GM18507 (cell line): ENCODE measurements around the gene MLLT3.

Source experiments
- DNase-seq: peaks from one replicate; pipeline ENCODE4 v3.0.0; 2011; ENCODE audit warnings: low read depth; ENCODE audit not compliant: insufficient read length; ENCODE audit errors: extremely low spot score
- FAIRE-seq: peaks from 2 replicates; lab custom pipeline; 2011; peaks lifted over from hg19 to GRCh38; lab: Jason Lieb, UNC

The MLLT3 gene

GRCh38 chr9:20566401-20566800 lies 55.9 kb downstream of the MLLT3 start:
- FAIRE-seq (no peak), DNase-seq (no peak)

GRCh38 chr9:20564650-20565049 lies 57.6 kb downstream of the MLLT3 start:
- FAIRE-seq (no peak), DNase-seq (no peak)

GRCh38 chr9:20563917-20564316 lies 58.4 kb downstream of the MLLT3 start:
- DNase-seq (no peak), FAIRE-seq (no peak)

GRCh38 chr9:20562051-20562450 lies 60.2 kb downstream of the MLLT3 start:
- DNase-seq: no peak

GRCh38 chr9:20561531-20561930 lies 60.8 kb downstream of the MLLT3 start:
- DNase-seq: no peak
- FAIRE-seq: no peak

More at GRCh38 chr9:20562051-20562450, 60.2 kb downstream of the MLLT3 start:
- peak; percentile 39 for FAIRE-seq

GRCh38 chr9:20559231-20559890 lies 62.9 kb downstream of the MLLT3 start:
- FAIRE-seq (no peak), DNase-seq (no peak)

GRCh38 chr9:20558566-20559016 lies 63.7 kb downstream of the MLLT3 start:
- FAIRE-seq (peak; percentile 52), DNase-seq (no peak)

- DNase-seq: no peak
- FAIRE-seq: peak; percentile 45
Measured at GRCh38 chr9:20557890-20558565, 64.3 kb downstream of the MLLT3 start.

GRCh38 chr9:20557285-20557684 lies 65.0 kb downstream of the MLLT3 start:
- DNase-seq (no peak), FAIRE-seq (no peak)

GRCh38 chr9:20553558-20554149 lies 68.6 kb downstream of the MLLT3 start:
- DNase-seq (no peak), FAIRE-seq (no peak)

GRCh38 chr9:20552874-20553557 lies 69.3 kb downstream of the MLLT3 start:
- FAIRE-seq (peak; percentile 90), DNase-seq (no peak)

- FAIRE-seq: peak; percentile 92
- DNase-seq: peak; percentile 37
Measured at GRCh38 chr9:20551835-20552234, 70.5 kb downstream of the MLLT3 start.

- FAIRE-seq: peak; percentile 31
- no peak for DNase-seq
Measured at GRCh38 chr9:20551236-20551635, 71.1 kb downstream of the MLLT3 start.

GRCh38 chr9:20550326-20550725 lies 72.0 kb downstream of the MLLT3 start:
- DNase-seq: no peak
- no peak for FAIRE-seq

GRCh38 chr9:20549053-20549452 lies 73.2 kb downstream of the MLLT3 start:
- no peak for FAIRE-seq
- DNase-seq: no peak

- FAIRE-seq (no peak), DNase-seq (no peak)
Measured at GRCh38 chr9:20545023-20545622, 77.2 kb downstream of the MLLT3 start.

GRCh38 chr9:20540169-20540863 lies 82.0 kb downstream of the MLLT3 start:
- DNase-seq (no peak), FAIRE-seq (no peak)

GRCh38 chr9:20538956-20539355 lies 83.3 kb downstream of the MLLT3 start:
- no peak for DNase-seq
- FAIRE-seq: no peak

GRCh38 chr9:20538092-20538491 lies 84.2 kb downstream of the MLLT3 start:
- DNase-seq (no peak), FAIRE-seq (no peak)
